CD14-positive monocyte (primary cell): ENCODE measurements around the gene ATXN1. TPM values are rescaled to one million over a fixed set of nuclear protein-coding genes. Genes with fewer than 3 reads are reported as not detected.

Experiments
- DNase-seq, 3 donors: peaks; one replicate each; pipeline ENCODE4 v3.0.0-alpha.2; 2011 to 2022
- H2AFZ ChIP-seq: 2 replicates; pipeline ENCODE4 v1.6.0; 2012; ENCODE audit warnings: mild to moderate bottlenecking, low read depth, low read length, inconsistent platforms; ENCODE audit not compliant: insufficient read depth, poor library complexity, severe bottlenecking
- H3K27ac ChIP-seq, 2 donors: 1 replicate in 1 of 2; 2 replicates in 1 of 2; pipeline ENCODE4 v1.5.1; 2012 to 2013; ENCODE audit warnings: low read length in 2 of 2, control low read depth in 1 of 2, inconsistent platforms in 1 of 2, low read depth in 1 of 2, mild to moderate bottlenecking in 1 of 2
- H3K27me3 ChIP-seq, 2 donors: one replicate each; pipeline versions ENCODE4 v1.6.0 to v1.6.1; 2011 to 2013; ENCODE audit warnings: low read length in 2 of 2; ENCODE audit not compliant: control insufficient read depth in 2 of 2, insufficient read depth in 2 of 2
- H3K36me3 ChIP-seq, 2 donors: replicated peaks in 1 of 2; 1 replicate in 1 of 2; 2 replicates in 1 of 2; pipeline versions ENCODE4 v1.5.1 to v1.6.1; 2012 to 2013; ENCODE audit warnings: low read length in 2 of 2, control low read depth in 1 of 2, inconsistent platforms in 1 of 2, mild to moderate bottlenecking in 1 of 2; ENCODE audit not compliant: insufficient read depth in 2 of 2, control insufficient read depth in 1 of 2
- H3K4me1 ChIP-seq, 2 donors: 1 replicate in 1 of 2; 2 replicates in 1 of 2; pipeline versions ENCODE4 v1.5.1 to v1.6.1; 2012 to 2013; ENCODE audit warnings: low read length in 2 of 2, control low read depth in 1 of 2, inconsistent platforms in 1 of 2, mild to moderate bottlenecking in 1 of 2, moderate library complexity in 1 of 2; ENCODE audit not compliant: insufficient read depth in 2 of 2, control insufficient read depth in 1 of 2
- H3K4me2 ChIP-seq: replicated peaks from 2 replicates; pipeline ENCODE3; 2012; ENCODE audit warnings: low read length, moderate library complexity, mild to moderate bottlenecking; ENCODE audit not compliant: poor library complexity, severe bottlenecking; ENCODE audit errors: extremely low read depth
- H3K4me3 ChIP-seq, 3 experiments: fragments of 200-600 bp in 1 of 3; sonication (generic) in 1 of 3; replicated peaks in 1 of 3; 1 replicate in 2 of 3; 2 replicates in 1 of 3; pipeline ENCODE4 v1.5.1; 2011 to 2013; ENCODE audit warnings: low read length in 3 of 3, mild to moderate bottlenecking in 3 of 3, control low read depth in 2 of 3, low read depth in 2 of 3, inconsistent platforms in 1 of 3, moderate library complexity in 1 of 3
- H3K79me2 ChIP-seq: 2 replicates; pipeline ENCODE4 v1.6.0; 2012; ENCODE audit warnings: mild to moderate bottlenecking, control low read depth, inconsistent platforms, low read length, moderate library complexity; ENCODE audit not compliant: insufficient read depth
- H3K9ac ChIP-seq: 2 replicates; pipeline ENCODE4 v1.6.0; 2017; ENCODE audit warnings: low read length, mild to moderate bottlenecking; ENCODE audit not compliant: insufficient read depth, poor library complexity, severe bottlenecking
- H3K9me3 ChIP-seq, 2 donors: replicated peaks in 1 of 2; 1 replicate in 1 of 2; 2 replicates in 1 of 2; pipeline versions ENCODE4 v1.5.1 to v1.6.1; 2012 to 2013; ENCODE audit warnings: low read length in 2 of 2, control low read depth in 1 of 2; ENCODE audit not compliant: control insufficient read depth in 1 of 2, insufficient read depth in 1 of 2
- H4K20me1 ChIP-seq: 2 replicates; pipeline ENCODE4 v1.6.0; 2012; ENCODE audit warnings: mild to moderate bottlenecking, low read length, control low read depth, moderate library complexity; ENCODE audit not compliant: insufficient read depth
- H3K27ac Mint-ChIP-seq, 7 donors: one replicate each; pipeline ENCODE4 v1.8.0; 2020; ENCODE audit warnings: mild to moderate bottlenecking in 7 of 7, mixed read lengths in 7 of 7, moderate library complexity in 6 of 7, inconsistent platforms in 2 of 7
- H3K27me3 Mint-ChIP-seq, 3 donors: one replicate each; pipeline ENCODE4 v1.8.0; 2021 to 2022; ENCODE audit warnings: low read depth in 3 of 3, mild to moderate bottlenecking in 3 of 3, mixed read lengths in 3 of 3, moderate library complexity in 3 of 3, inconsistent platforms in 1 of 3
- H3K36me3 Mint-ChIP-seq, 2 donors: one replicate each; pipeline ENCODE4 v1.8.0; 2020; ENCODE audit warnings: mixed read lengths in 2 of 2, inconsistent platforms in 1 of 2, mild to moderate bottlenecking in 1 of 2
- H3K4me1 Mint-ChIP-seq: one replicate; pipeline ENCODE4 v1.8.0; 2020; ENCODE audit warnings: mild to moderate bottlenecking, mixed read lengths
- H3K4me3 Mint-ChIP-seq, 2 donors: one replicate each; pipeline ENCODE4 v1.8.0; 2020; ENCODE audit warnings: mild to moderate bottlenecking in 2 of 2, mixed read lengths in 2 of 2, moderate library complexity in 1 of 2
- H3K9me3 Mint-ChIP-seq, 7 donors: one replicate each; pipeline ENCODE4 v1.8.0; 2020 to 2022; ENCODE audit warnings: mixed read lengths in 7 of 7, mild to moderate bottlenecking in 6 of 7, moderate library complexity in 6 of 7, inconsistent platforms in 2 of 7
- CTCF ChIP-seq: fragments of 200-600 bp; IDR thresholded peaks from one replicate; pipeline ENCODE4 v1.8.0; 2022; ENCODE audit warnings: antibody characterized with exemption, mild to moderate bottlenecking
- WGBS: methylation state at CpG from one replicate; pipeline ENCODE4 v1.1.5; 2013; ENCODE audit warnings: missing lambda C conversion rate; ENCODE audit not compliant: insufficient coverage; 5-methylcytosine and 5-hydroxymethylcytosine counted together
- intact Hi-C, 2 donors: fragments of 100-400 bp; cut with micrococcal nuclease; formaldehyde crosslinking; loops; one replicate each; pipeline versions ENCODE4 v1.15.0 to v1.15.1; 2023
- polyA plus RNA-seq, 3 donors: library from polyadenylated mRNA; depleted of rRNA in 1 of 3; unstranded in 2 of 3; stranded (reverse) in 1 of 3; fragments of 300-500 nt in 2 of 3; fragments of >200 nt in 1 of 3; fragmentation: Illumina TruSeq in 2 of 3; gene quantifications; 1 replicate in 2 of 3; 2 replicates in 1 of 3; pipeline ENCODE4 v1.2.3, GENCODE V29; 2012 to 2021

Gene ATXN1
- polyA plus RNA-seq, 3 donors: 8.8 to 19.1 (median 10.9) TPM

GRCh38 chr6:16301511-16301910 is 459.7 kb downstream of the ATXN1 start:
- intact Hi-C loops: no loop called here
- TF ChIP-seq CTCF: no peak
- H3K27ac Mint-ChIP-seq: no peak overlapping the region

GRCh38 chr6:16299861-16300260 is 461.4 kb downstream of the ATXN1 start:
- DNase-seq: no peak
- H3K27ac Mint-ChIP-seq: no peak overlapping the region
- no peaks in the 10 kb centered on the region for H3K27me3 ChIP-seq
- no peak overlapping the region for H3K9ac ChIP-seq
- intact Hi-C loops: no loop called here
- no peak for TF ChIP-seq CTCF
- H3K36me3 Mint-ChIP-seq: peaks cover 43 to 51% of the 10 kb centered on the region in 2 donors
- H3K36me3 ChIP-seq: peaks cover 18 to 28% of the 10 kb centered on the region in 2 donors
- H3K4me3 ChIP-seq: no peak overlapping the region
- no peak overlapping the region for H2AFZ ChIP-seq
- H3K27me3 Mint-ChIP-seq: peaks cover 0 to 1% (median 0%) of the 10 kb centered on the region in 3 donors
- no peak overlapping the region for H3K4me2 ChIP-seq
- no peak overlapping the region for H3K27ac ChIP-seq
- H4K20me1 ChIP-seq: no peaks in the 10 kb centered on the region
- peaks cover 2% of the 10 kb centered on the region for H3K4me1 Mint-ChIP-seq
- H3K4me1 ChIP-seq: no peaks in the 10 kb centered on the region
- H3K9me3 Mint-ChIP-seq: no peaks in the 10 kb centered on the region
- no peaks in the 10 kb centered on the region for H3K9me3 ChIP-seq
- no peak overlapping the region for H3K4me3 Mint-ChIP-seq
- no peaks in the 10 kb centered on the region for H3K79me2 ChIP-seq
- WGBS: 95% methylated on average over 3 of the region's 3 CpGs

More at GRCh38 chr6:16301511-16301910, 459.7 kb downstream of the ATXN1 start:
- H3K27me3 ChIP-seq: no peaks in the 10 kb centered on the region
- no peak overlapping the region for H2AFZ ChIP-seq
- Mint-ChIP-seq H3K36me3 (peaks cover 56 to 64% of the 10 kb centered on the region in 2 donors), H3K4me1 (peaks cover 15% of the 10 kb centered on the region), H3K4me3 (no peak overlapping the region), H3K9me3 (no peaks in the 10 kb centered on the region), H3K27me3 (no peaks in the 10 kb centered on the region)
- H3K79me2 ChIP-seq: no peaks in the 10 kb centered on the region
- H3K4me2 ChIP-seq: no peak overlapping the region
- no peaks in the 10 kb centered on the region for H4K20me1 ChIP-seq
- H3K9ac ChIP-seq: no peak overlapping the region
- WGBS: 100% methylated on average over 2 of the region's 7 CpGs
- DNase-seq: no peak
- H3K9me3 ChIP-seq: no peaks in the 10 kb centered on the region
- no peak overlapping the region for H3K4me3 ChIP-seq
- H3K27ac ChIP-seq: no peak overlapping the region
- H3K4me1 ChIP-seq: peaks cover 0 to 4% of the 10 kb centered on the region in 2 donors
- peaks cover 18 to 36% of the 10 kb centered on the region in 2 donors for H3K36me3 ChIP-seq
